Muscle of leg (tissue), 11 donors: ENCODE data around the gene TAF8. TPM values are rescaled to one million over a fixed set of nuclear protein-coding genes. Genes with fewer than 3 reads are reported as not detected.
"Not testable (repeated sequence)": the region's sequence is repeated elsewhere in the genome, so short reads cannot be mapped to it uniquely, and the experiment has no call there.

Experiments
- DNase-seq: peaks from one replicate; pipeline ENCODE4 v3.0.0; 2013
- H3K27ac ChIP-seq: one replicate; pipeline ENCODE4 v1.5.1; 2013; ENCODE audit warnings: mild to moderate bottlenecking, low read length, control low read depth
- H3K27me3 ChIP-seq: one replicate; pipeline ENCODE4 v1.6.1; 2013; ENCODE audit warnings: low read length; ENCODE audit not compliant: control insufficient read depth, insufficient read depth
- H3K36me3 ChIP-seq: one replicate; pipeline ENCODE4 v1.6.1; 2013; ENCODE audit warnings: low read length; ENCODE audit not compliant: control insufficient read depth, insufficient read depth
- H3K4me1 ChIP-seq: one replicate; pipeline ENCODE4 v1.6.1; 2013; ENCODE audit warnings: low read length; ENCODE audit not compliant: control insufficient read depth, insufficient read depth
- H3K4me3 ChIP-seq: one replicate; pipeline ENCODE4 v1.5.1; 2013; ENCODE audit warnings: low read length, control low read depth
- H3K9me3 ChIP-seq: replicated peaks from 2 replicates; pipeline ENCODE4 v1.6.1; 2013; ENCODE audit warnings: low read depth, low read length; ENCODE audit not compliant: control insufficient read depth
- WGBS: methylation state at CpG from one replicate; pipeline ENCODE4 v1.1.5; 2013; ENCODE audit warnings: missing lambda C conversion rate; ENCODE audit not compliant: insufficient coverage; 5-methylcytosine and 5-hydroxymethylcytosine counted together
- polyA plus RNA-seq, 8 donors: library from polyadenylated mRNA; unstranded; fragments of 120-200 nt; gene quantifications; one replicate each; pipeline versions ENCODE4 v1.2.1 to v1.2.3, GENCODE V29; 2013; ENCODE audit warnings: inconsistent platforms in 1 of 8, low replicate concordance in 1 of 8; ENCODE audit not compliant: insufficient read length in 8 of 8, insufficient read depth in 1 of 8
- total RNA-seq: library from RNA; stranded (reverse); fragments of 120-200 nt; gene quantifications from one replicate; pipeline ENCODE4 v1.2.4, GENCODE V29; 2013

Gene TAF8
- total and polyA plus RNA-seq, 9 donors: 11.4 to 16.6 (median 13.4) TPM

DNA sequence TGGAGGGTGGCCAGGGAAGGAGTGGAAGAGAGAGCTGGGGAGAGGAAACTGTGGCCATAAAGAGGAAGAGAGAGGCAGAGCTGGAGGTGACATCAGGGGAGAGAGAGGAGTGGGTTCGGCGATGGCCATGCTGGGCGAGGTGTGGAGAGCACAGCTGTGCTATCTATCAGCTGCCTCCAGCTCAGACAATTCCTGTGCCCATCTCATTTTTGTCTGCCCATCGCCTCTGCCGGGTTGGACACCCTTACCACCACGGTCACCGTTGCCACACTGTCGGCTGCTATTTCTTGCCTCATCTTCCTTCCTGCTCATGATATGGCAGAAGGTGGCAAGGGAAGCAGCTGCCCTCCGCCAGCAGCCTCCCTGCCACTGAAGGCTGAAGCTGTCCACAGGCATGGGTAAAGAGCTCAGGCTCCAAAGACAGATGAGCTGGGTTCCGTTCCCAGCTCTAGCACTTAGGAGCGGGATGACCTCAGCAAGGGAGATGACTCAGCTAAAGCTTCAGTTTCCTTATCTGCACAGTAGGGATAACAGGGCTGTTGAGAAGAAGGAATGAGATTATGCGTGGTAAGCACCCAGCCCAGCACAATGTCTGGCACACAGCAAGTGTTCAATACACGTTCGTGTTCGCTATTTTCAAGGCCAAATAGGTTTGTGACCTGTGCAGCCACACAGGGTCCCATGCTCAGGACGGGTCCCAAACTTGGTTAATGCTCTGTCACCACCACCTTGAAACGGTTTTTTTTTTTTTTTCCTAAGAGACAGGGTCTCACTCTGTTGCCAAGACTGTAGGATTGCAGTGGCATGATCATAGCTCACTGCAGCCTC is 21.9 kb upstream of the TAF8 start:
- no peaks in the 10 kb centered on the region for H3K27me3 ChIP-seq
- H3K27ac ChIP-seq: peak overlapping the region; percentile 71
- H3K36me3 ChIP-seq: peaks cover 5% of the 10 kb centered on the region
- peak; percentile 55 for DNase-seq
- no peak overlapping the region for H3K4me3 ChIP-seq
- H3K9me3 ChIP-seq: no peaks in the 10 kb centered on the region
- peaks cover 58% of the 10 kb centered on the region for H3K4me1 ChIP-seq
- WGBS: 65% methylated on average over 13 of the region's 17 CpGs

DNA sequence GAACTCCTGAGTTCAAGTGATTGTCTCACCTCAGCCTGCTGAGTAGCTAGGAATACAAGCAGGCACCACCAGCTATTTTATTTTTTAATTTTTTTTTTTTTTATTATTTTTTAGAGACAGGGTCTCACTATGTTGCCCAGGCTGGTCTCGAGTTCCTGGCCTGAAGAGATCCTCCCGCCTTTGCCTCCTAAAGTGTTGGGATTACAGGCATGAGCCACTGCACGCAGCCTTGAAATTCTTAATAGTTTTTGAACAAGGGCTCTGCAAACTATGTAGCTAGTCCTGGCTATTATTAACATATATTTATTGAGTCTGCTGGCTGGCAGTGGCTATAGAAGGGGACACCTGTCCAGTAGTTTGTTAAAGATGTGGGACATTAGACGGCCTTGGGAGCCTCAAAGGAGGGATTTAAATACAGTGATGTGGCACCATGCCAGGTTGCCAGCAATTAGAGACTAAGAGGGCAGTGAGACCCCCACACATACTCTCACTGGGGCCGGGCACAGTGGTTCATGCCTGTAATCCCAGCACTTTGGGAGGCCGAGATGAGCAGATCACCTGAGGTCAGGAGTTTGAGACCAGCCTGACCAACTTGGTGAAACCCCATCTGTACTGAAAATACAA is 21.1 kb upstream of the TAF8 start:
- Histone ChIP-seq H3K36me3 (peaks cover 5% of the 10 kb centered on the region), H3K4me3 (no peak overlapping the region), H3K27ac (peak overlapping the region; percentile 71), H3K27me3 (no peaks in the 10 kb centered on the region), H3K4me1 (peaks cover 58% of the 10 kb centered on the region), H3K9me3 (no peaks in the 10 kb centered on the region)
- 90% methylated on average over 2 of the region's 6 CpGs for WGBS
- no peak for DNase-seq

DNA sequence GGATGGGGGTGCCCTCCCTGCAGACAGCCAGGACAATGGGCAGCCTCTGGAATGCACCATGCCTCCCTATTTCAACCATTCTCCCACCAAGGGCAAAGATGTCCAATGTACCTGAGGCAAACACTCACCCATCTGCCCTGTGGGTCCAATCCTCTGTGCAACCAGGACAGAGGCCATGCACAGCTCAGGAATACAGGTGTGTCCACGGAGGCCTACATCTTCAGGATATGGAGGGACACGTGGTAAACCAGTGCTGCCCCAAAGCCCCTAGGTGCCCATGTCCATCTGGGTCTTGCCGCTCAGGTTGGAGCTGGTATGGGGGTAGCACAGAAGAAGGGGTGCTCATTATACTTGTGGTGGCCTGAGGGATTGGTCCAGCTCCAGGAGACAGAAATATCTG is 20.4 kb upstream of the TAF8 start:
- 78% methylated on average over 3 of the region's 3 CpGs for WGBS
- DNase-seq: no peak
- no peaks in the 10 kb centered on the region for H3K9me3 ChIP-seq
- peaks cover 5% of the 10 kb centered on the region for H3K36me3 ChIP-seq
- H3K27ac ChIP-seq: peak overlapping the region; percentile 94
- H3K4me3 ChIP-seq: no peak overlapping the region
- H3K27me3 ChIP-seq: no peaks in the 10 kb centered on the region
- H3K4me1 ChIP-seq: peaks cover 58% of the 10 kb centered on the region

DNA sequence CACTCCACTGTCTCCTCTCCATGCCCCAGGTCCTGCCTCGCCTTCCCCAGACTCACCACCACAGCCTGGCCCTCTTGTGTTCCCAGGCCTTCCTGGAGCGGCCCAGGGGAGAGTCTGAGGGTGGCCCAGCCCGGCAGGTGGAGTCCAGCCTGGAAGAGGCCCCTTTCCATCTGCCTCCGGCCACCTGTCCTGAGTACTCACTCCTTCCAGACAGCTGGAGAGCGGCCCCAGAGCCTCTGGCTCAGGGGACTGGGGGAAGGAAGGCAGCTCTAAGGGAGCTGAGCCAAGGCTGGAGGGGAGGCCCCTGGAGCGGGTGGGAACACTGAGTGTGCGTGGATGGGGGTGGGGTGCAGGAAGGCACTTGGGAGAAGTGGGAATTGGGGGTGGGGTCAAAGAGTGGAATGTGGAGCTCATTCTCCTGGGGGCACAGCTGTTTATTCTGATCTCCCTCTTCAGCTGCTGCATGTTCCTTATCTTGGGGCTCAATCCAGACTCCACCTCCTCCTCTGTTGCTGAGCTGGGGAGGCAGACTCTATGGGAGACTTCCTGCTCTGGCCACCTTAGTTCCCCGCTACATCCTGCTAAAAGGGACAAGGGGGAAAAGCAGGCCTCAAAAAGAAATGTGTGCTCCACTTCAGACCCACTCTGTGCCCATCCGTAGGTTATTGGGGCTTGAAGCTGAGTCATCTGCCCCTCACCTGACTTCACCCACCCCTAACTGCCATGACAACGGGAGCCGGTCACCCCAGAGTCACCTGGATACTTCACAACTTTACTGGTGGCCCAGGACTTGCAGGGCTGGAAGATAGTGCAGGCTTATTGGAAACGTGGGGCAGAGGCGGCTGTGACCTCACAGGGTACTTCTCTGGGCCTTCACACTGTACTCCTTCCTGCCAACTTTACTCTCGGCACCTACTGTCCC is 19.5 kb upstream of the TAF8 start:
- H3K4me1 ChIP-seq: peaks cover 53% of the 10 kb centered on the region

DNA sequence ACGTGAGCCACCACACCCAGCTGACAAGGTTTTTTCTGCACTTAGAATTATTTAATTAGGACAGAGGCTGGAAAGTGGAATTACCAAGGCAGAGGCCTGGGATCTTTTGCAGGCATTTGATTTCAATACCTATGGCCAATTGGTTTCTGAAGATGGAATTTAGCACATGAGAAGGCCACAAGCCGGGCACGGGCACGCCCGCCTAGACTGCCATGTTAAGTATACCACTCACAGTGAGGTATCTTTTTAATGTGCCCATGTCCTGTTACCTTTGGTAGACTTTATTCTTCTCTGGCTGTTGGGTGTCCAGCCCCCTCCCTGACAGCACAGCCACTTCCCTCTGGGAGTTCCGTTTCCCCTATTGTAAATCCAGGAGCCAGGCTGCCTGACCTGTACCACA is 18.0 kb upstream of the TAF8 start:
- H3K4me1 ChIP-seq: peaks cover 46% of the 10 kb centered on the region
- no peaks in the 10 kb centered on the region for H3K9me3 ChIP-seq
- H3K4me3 ChIP-seq: no peak overlapping the region
- H3K27me3 ChIP-seq: no peaks in the 10 kb centered on the region
- H3K27ac ChIP-seq: no peak overlapping the region
- no peak for DNase-seq
- WGBS: 64% methylated on average over 1 of the region's 6 CpGs
- H3K36me3 ChIP-seq: no peaks in the 10 kb centered on the region

More for the DNA sequence above, 19.5 kb upstream of the TAF8 start:
- H3K4me3 ChIP-seq: no peak overlapping the region
- H3K27me3 ChIP-seq: no peaks in the 10 kb centered on the region
- H3K9me3 ChIP-seq: no peaks in the 10 kb centered on the region
- peaks cover 5% of the 10 kb centered on the region for H3K36me3 ChIP-seq
- H3K27ac ChIP-seq: peak overlapping the region; percentile 94
- WGBS: 29% methylated on average over 6 of the region's 14 CpGs
- peak; percentile 97 for DNase-seq

DNA sequence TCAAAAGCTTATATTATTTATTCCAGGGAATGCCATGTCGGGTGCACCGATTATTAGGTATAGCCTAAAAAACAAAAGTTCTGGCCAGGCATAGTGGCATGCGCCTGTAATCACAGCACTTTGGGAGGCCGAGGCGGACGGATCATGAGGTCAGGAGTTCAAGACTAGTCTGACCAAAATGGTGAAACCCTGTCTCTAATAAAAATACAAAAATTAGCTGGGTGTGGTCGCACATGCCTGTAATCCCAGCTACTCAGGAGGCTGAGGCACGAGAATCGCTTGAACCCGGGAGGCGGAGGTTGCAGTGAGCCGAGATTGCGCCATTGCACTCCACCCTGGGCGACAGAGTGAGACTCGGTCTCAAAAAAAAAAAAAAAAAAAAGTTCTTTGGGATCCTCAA is 12.7 kb upstream of the TAF8 start:
- H3K9me3 ChIP-seq, DNase-seq, H3K4me3 ChIP-seq, H3K36me3 ChIP-seq, H3K27ac ChIP-seq, H3K27me3 ChIP-seq: not testable (repeated sequence)
- H3K4me1 ChIP-seq: peaks cover 25% of the 10 kb centered on the region
- 91% methylated on average over 10 of the region's 15 CpGs for WGBS

DNA sequence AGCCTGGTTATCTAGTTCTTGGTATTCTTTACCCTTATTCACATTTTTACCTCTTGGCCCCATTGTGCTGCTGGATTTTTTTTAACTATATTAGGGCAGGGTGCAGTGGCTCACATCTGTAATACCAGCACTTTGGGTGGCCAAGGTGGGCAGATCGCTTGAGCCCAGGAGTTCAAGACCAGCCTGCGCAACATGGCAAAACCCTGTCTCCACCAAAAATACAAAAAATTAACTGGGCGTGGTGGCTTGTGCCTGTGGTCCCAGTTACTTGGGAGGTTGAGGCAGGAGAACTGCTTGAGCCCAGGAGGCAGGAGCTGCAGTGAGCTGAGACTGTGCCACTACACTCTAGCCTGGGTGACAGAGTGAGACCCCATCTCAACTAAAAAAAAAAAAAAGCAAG is 12.2 kb upstream of the TAF8 start:
- Histone ChIP-seq H3K4me1 (peaks cover 28% of the 10 kb centered on the region), H3K27me3 (no peaks in the 10 kb centered on the region), H3K9me3 (no peaks in the 10 kb centered on the region), H3K27ac (no peak overlapping the region), H3K4me3 (no peak overlapping the region), H3K36me3 (no peaks in the 10 kb centered on the region)
- no CpG with 5 or more reads among the region's 3 CpGs for WGBS
- DNase-seq: no peak

DNA sequence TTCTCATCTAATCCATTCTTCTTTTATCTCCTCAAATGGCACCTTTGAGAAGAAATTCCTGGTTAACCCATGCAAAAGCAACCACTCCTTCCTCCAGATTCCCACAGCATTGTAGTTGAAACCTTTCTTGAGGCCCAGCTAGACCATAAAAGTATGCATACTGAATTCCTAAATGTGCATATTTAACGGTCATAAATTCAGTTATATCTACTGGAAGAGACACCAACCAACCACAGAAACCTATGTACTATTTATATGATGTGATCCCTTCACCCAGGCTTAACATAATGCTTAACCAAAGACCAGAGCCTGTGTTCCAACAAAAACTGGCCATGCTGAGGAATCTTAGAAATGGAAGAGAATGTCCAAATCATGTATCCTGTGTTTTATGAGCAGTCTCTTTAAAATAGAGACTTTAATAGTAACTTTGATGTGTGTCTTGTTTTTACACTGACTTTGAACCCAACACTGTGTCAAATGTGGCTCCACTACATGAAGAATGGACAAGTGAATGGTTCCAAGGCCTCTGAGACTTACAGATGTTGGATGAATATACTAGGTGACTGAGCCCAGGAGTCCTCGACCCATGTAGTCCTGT is 11.4 kb upstream of the TAF8 start:
- DNase-seq: no peak
- H3K4me1 ChIP-seq: peaks cover 34% of the 10 kb centered on the region
- H3K27me3 ChIP-seq: no peaks in the 10 kb centered on the region
- H3K27ac ChIP-seq: no peak overlapping the region
- no peaks in the 10 kb centered on the region for H3K36me3 ChIP-seq
- whole genome bisulfite sequencing: 80% methylated on average over 1 of the region's 2 CpGs
- no peaks in the 10 kb centered on the region for H3K9me3 ChIP-seq
- no peak overlapping the region for H3K4me3 ChIP-seq

DNA sequence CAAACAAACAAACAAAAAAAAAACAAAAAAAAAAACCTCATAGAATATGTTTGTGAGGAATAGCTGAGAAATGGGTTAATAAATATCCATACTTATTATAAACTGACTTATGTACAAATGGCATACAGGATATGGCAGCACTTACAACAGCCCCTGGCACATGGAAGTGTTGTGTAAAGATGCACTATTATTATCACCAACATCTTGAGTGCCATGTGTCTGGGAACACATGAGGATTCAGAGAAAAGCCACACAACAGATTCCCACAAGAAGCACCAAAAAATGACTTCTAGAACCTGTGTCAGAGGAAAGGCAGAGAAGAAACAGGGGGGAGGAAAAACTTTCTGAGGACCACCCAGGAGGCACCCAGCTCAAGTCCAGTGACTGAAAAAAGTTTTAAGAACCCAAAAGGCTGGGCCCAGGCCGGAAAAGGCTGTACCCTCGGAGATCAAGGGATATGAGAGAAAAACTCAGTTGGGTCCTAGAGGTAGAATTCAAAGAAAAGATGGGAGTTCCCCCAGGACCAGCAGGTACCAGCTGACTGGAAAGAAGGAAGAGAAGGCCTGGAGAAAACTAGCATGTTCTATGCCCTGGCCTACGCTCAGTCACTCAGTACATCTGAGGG is 9.4 kb upstream of the TAF8 start:
- H3K4me3 ChIP-seq: no peak overlapping the region
- no peaks in the 10 kb centered on the region for H3K36me3 ChIP-seq
- no peak for DNase-seq
- H3K27me3 ChIP-seq: no peaks in the 10 kb centered on the region
- H3K4me1 ChIP-seq: peaks cover 48% of the 10 kb centered on the region
- WGBS: 50% methylated on average over 2 of the region's 3 CpGs
- H3K27ac ChIP-seq: peak overlapping the region; percentile 83
- H3K9me3 ChIP-seq: no peaks in the 10 kb centered on the region
